Measurements from ENCODE around the gene ADGRV1.

ADGRV1 gene

DNA sequence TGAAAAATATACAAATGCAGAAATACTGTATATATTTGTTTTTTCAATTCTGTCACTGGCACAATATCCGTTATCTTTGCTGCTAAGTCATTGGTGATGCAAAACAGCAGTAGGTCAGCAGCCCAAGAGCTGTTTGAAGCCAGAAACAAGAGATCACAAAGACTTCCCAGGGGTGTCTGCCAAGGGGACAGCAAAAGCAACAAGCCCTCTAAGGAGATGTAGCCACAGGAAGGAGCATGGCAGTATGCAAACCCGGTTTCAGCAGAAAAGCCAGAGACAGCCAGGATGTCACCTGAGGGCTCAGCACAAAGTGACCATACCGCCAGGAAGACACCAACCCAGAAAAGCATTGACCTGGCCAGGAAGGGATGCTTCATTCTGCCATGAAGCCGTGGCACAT, 583.0 kb downstream of the ADGRV1 start:
- DNase-seq (ENCODE audit: low spot score), result no peak

DNA sequence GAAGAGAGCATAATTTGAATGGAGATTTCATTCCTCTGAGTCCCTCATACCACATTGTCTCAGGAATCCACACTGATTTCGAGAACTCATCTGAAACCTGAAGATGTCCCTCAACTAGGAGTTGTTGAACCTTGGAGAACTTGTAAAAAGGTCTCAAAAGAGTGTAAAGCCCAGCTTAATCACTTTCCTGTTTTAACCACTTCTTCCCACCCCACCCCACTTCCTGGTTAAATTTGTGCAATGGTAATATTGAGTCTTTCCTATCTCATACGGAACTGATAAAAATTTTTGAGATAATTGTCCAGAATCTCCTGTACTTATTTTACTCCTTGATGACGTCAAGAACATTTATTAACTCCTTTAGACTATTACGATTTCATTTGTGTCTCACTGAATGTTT, 583.8 kb downstream of the ADGRV1 start:
- DNase-seq (ENCODE audit: low spot score), result no peak

- DNase-seq (ENCODE audit: low spot score), result no peak
These were observed 584.2 kb downstream of the ADGRV1 start for GRCh38 chr5:91142819-91143218.

- no peak for DNase-seq (ENCODE audit: low spot score)
These were observed 585.2 kb downstream of the ADGRV1 start for GRCh38 chr5:91143840-91144239.

- no peak for DNase-seq (ENCODE audit: low spot score)
These were observed 586.1 kb downstream of the ADGRV1 start for GRCh38 chr5:91144491-91145332.

GRCh38 chr5:91145333-91145620, 586.7 kb downstream of the ADGRV1 start:
- no peak for DNase-seq (ENCODE audit: low spot score)

- DNase-seq (ENCODE audit: low spot score), result no peak
These were observed 587.6 kb downstream of the ADGRV1 start for GRCh38 chr5:91146230-91146629.

DNA sequence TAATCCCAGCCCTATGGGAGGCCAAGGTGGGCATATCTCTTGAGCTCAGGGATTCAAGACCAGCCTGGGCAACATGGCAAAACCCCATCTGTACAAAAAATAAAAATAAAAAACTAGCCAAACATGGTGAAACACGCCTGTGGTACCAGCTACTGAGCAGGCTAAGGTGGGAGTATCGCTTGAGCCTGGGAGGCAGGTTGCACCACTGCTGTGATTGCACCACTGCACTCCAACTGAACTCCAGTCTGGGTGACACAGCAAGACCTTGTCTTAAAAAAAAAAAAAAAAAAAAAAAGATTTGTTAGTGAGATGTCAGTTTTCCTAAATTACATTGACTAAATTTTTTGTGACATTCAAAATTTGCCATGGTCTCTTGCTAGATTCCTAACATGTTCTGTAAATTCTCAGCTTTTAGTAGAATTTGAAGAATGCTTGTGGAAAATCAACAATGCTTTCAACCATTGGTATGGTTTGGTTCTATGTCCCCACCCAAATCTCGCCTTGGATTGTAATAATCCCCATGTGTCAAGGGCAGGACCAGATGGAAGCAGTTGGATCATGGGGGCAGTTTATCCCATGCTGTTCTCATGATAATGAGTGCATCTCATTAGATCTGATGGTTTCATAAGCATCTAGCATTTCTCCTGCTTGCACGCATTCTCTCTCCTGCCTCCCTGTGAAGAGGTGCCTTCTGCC, 588.5 kb downstream of the ADGRV1 start:
- DNase-seq (ENCODE audit: low spot score), result no peak

DNA sequence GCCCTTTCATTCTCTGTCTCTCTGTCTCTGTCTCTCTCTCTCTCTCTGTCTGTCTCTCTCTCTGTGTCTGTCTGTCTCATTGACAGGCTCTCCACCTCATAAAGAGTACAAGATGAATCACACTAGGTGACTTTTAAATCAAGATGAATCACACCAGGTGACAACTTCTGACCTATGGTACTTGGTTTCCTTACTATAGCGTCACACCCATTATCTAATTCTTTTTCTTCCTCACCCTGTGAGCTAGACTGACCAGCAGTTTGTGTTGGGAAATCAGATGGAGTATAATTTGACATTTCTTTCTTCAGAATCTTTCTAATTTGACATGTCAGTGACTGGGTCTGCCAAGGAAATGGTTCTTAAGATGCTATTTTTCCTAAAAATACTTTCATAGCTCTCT, 591.6 kb downstream of the ADGRV1 start:
- DNase-seq (ENCODE audit: low spot score), result peak; percentile 85

- DNase-seq (ENCODE audit: low spot score), result no peak
These were observed 592.0 kb downstream of the ADGRV1 start for GRCh38 chr5:91150636-91151035.

DNA sequence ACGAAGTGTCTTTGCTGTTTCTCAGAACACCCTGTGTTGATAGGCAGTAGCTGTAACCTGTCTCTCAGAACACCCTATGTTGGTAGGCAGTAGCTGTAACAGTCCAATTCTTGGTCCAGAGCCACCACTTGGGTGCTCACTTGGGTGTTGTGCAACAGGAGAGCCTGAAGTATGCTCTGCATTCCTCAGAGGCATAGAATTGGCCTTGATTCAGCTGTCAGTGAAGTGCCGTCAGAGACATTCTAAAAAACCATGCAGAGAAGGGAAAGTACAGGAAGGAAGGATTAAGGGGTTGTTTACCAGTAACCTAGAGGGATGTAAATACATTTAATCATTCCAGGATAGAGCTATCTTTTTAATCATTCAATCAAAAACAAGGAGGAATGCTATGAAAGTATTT, 593.4 kb downstream of the ADGRV1 start:
- peak; percentile 93 for DNase-seq (ENCODE audit: low spot score)

DNA sequence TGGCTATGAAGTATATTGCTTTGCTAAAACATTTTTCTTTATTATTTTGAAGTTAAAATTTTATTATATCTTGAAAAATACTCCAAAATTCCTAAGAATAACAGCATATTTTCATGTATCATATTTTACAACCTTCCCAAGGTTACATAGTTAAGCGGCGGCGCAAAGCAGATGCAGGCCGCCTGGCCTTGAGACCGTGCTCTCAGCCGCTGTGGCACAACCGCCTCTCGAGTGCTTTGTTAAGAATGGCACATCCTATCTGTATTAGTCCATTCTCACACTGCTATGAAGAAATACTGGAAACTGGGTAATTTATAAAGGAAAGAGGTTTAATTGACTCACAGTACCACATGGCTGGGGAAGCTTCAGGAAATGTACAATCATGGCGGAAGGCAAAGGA, 595.7 kb downstream of the ADGRV1 start:
- no peak for DNase-seq (ENCODE audit: low spot score)

GRCh38 chr5:91155274-91155673, 596.7 kb downstream of the ADGRV1 start:
- DNase-seq (ENCODE audit: low spot score), result no peak

DNA sequence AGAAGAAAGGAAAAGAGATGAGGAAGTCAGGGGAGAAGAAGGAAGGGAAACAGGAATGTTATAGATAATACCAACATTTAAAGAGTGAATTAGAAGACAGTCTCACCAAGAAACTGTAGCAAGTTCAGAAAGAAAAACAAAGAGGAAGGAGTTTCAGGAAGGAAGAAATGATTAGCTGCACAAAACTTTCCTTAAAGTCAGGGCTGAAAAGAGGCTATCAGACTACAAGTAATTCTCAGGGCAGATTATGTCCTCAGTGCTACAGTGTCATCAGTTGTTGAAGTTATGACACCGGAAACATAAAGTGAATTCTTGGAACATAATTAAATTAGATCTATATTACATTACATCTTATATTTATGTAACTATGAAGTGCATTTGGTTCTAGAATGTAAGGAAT, 597.6 kb downstream of the ADGRV1 start:
- DNase-seq (ENCODE audit: low spot score), result no peak

- DNase-seq (ENCODE audit: low spot score), result no peak
These were observed 599.4 kb downstream of the ADGRV1 start for GRCh38 chr5:91158011-91158410.

DNA sequence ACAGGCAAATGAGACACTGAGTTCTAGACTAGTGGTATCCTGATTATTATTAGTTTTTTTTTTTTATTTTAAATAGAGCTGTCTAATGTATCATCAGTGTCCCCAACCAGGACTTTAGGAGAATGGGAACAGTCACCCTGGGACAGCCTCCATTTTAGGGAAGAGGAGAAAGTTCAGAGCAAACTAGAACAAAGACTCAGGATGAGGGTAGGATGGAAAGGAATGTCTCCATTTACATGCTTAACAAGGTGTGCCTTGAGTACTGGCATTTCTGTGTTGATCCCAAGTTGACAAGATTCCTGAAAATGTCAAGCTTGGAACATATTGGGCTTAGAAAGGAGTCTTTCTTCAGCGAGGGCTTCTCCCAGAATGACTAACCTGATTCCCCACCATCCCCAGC, 601.0 kb downstream of the ADGRV1 start:
- DNase-seq (ENCODE audit: low spot score), result no peak

- DNase-seq (ENCODE audit: low spot score), result peak; percentile 37
These were observed 602.2 kb downstream of the ADGRV1 start for GRCh38 chr5:91160714-91161285.

- peak; percentile 97 for DNase-seq (ENCODE audit: low spot score)
These were observed 604.2 kb downstream of the ADGRV1 start for GRCh38 chr5:91162534-91163381.

DNA sequence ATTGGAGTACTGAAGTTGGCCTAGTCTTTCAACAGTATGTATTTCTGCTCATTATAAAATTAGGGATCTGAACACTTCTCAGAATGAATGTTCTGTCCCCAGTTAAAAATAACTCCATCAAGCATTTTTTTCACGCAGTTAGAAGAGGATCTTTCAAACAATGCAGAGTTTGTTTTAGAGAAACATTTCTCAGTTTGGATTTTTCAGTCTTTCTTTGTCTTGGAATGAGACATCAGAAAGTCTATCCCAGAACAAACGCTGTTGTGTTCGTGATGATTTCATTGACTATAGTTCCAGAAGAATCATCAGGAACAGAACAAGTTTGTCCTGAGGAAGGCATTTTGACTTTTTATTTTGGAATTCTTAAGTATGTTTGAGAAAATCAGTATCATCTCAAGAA, 605.8 kb downstream of the ADGRV1 start:
- no peak for DNase-seq (ENCODE audit: low spot score)

DNA sequence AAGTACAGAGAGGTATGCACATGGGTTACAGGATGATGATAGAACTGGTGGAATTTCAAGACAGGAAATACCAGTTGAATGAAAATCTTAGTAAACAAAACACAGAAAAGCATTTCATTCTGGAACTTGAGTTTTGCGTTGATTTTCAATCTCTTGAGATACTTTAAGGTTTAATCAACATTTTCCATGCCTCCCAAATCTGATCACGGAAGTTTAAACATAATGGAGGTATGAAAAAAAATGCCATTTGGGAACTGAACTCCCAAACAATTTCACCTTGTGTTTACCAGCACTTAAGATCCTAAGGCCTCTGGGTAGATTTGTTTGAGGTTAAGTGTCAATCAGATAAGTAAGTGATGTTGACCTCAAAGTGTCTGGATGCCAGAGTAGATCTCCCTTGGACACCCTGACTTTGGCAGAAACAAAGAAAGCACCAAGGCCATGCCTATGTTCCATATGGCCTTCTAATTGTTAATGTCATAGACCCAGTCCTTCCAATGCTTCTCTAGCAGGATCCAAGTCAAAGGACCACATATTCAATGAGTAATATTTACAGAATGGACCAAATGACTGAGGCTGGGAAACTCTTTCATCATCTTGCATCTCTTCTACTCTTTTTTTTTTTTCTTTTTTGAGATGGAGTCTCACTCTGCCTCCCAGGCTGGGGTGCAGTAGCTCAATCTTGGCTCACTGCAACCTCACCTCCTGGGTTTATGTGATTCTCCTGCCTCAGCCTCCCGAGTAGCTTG, 607.6 kb downstream of the ADGRV1 start:
- no peak for DNase-seq (ENCODE audit: low spot score)

DNA sequence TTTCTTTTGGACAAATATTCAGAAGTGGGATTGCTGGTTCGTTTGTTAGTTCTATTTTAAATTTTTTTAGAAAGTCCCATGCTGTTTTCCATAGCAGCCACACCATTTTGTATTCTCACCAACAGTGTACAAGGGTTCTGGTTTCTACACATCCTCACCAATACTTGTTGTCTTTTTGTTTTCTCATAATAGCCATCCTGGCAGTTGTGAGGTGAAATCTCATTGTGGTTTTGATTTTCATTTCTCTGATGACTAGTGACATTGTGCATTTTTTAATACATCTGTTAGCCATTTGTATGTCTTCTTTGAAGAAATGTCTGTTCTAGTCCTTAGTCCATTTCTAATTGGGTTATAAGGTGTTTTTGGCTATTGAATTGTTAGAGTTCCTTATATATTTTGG, 610.3 kb downstream of the ADGRV1 start:
- no peak for DNase-seq (ENCODE audit: low spot score)

GRCh38 chr5:91170266-91170665, 611.7 kb downstream of the ADGRV1 start:
- peak; percentile 38 for DNase-seq (ENCODE audit: low spot score)

All from kidney tubule cell (primary cell).